DMS79 treated with DMSO at 0.1 percent for 48 hours (cell line): ENCODE results near the gene PLA2G2F.

ENCODE experiments used
- DNase-seq: peaks from one replicate; lab custom pipeline; 2025; lab: John Stamatoyannopoulos, UW

The PLA2G2F gene

DNA sequence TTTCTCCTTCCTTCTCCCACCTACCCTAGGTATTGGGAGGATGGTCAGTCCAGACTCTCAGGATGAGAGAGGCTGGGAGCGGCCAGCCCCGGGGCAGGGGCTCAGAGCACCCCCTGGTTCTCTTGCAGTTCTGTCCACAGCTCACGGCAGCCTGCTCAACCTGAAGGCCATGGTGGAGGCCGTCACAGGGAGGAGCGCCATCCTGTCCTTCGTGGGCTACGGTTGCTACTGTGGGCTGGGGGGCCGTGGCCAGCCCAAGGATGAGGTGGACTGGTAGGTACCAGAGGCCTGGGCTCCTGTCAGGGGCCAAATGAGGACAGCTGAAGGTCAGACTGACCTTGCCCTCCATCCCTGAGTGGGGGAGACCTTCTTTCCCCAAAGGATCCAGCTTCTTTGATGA is 4.2 kb downstream of the PLA2G2F start:
- DNase-seq: no peak

DNA sequence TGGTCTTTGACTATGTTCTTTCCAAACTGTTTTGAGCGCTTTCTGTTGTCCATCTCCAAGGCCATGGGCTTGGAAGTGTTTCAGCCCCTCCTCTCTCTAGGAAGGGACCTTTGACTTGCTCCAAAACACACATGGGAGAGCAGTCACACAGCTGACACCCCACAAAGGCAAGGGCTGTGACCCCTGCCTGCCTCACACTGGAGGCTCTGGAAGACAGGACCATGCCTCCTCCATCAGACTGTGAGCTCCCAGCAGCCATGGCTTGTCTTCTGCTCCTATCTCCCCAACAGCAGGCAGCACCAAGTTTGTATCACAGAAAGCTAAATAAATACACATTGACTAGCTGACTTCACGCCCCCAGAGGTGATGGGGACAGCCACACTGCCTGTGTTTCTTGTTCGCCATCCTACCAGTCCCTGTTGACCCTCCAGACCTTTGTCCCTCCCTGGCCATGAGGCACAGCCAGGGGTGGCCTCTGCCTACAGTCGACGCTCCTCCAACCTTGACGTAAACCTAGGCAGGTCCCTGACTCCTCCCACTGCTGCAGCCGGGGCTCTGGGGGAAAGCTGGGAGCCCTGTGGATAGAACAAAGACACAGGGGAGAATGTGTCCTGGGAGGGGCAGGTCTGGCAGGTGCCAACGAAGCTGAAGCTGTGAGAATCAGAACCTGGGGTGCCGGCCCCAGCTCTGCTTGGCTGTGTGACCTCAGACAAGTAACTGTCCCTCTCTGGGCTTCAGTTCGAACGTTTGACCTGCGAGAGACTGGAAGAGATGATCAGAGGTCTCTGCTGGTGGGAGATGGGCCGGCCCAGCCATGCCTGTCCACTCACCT is 4.8 kb downstream of the PLA2G2F start:
- DNase-seq: no peak

- DNase-seq: no peak
These were observed 8.9 kb downstream of the PLA2G2F start for GRCh38 chr1:20147846-20148570.

- DNase-seq: no peak
These were observed 9.7 kb downstream of the PLA2G2F start for GRCh38 chr1:20148571-20149500.

GRCh38 chr1:20149601-20150325 is 10.6 kb downstream of the PLA2G2F start:
- no peak for DNase-seq

DNA sequence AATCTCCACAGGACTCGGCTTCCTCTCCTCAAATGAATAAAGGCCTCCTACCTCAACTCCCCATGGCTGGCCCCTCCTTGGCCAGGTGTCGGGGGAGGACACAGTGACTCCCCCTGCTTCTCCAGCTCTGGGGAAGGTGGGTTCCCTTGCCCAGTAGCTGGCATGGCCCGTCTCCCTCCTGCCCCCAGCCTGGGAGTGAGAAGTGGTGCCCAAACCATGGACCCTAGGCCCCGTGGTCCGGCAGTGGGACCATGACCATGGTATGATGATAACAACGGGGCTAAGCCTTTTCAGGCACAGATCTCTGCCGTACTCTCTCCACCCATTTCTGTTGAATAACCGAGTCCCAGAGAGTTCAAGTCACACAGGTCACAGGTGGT is 11.2 kb downstream of the PLA2G2F start:
- no peak for DNase-seq

DNA sequence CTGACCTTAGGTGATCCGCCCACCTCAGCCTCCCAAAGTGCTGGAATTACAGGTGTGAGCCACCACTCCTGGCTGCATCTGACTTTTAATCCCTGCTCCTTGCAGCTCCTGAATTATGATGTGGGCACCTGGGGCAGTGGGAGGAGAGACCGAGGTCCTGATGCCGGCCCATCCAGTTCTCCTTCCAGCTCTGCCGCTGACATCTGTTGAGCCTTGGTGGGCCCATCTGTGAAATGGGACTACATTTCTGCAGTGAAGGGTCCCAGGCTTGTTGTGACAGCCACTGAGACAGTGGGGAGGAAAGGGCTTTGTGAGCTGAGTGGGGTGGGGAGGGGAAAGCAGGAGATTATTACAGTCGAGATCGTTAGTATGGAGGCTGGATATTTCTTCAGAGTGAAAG is 11.8 kb downstream of the PLA2G2F start:
- no peak for DNase-seq

DNA sequence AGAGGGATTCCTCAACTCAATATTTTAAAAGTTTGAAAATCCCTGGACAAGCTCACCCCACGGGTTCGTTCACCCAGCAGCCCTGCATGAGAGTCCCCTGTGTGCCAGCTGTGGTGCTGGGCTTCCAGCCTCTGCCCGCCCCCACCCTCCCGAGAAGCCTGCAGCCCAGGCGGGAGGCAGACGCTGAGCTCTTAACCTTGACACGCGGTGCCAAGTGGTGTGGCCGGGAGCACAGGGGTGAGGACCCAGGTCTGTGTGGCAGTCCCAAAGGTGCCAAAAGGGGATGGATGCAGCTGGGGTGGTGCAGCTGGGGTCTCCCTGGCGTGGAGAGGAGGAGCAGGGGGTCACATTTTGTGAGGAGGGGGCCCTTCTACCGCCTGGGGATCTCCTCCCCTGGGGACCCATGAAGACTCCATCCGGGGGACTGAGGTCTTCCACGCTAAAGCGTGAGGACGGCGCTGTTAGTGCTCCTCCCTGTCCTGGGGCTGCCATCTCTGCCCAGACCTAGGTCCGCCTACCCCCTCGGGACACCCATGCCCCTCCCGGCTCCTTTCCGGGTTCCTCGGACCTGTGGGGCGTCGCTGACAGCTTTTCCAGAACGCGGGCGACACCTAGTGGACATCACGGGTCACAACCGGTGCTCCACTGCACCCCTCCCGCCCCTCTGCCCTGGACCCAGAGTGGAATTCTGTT is 12.9 kb downstream of the PLA2G2F start:
- DNase-seq: peak; percentile 71

DNA sequence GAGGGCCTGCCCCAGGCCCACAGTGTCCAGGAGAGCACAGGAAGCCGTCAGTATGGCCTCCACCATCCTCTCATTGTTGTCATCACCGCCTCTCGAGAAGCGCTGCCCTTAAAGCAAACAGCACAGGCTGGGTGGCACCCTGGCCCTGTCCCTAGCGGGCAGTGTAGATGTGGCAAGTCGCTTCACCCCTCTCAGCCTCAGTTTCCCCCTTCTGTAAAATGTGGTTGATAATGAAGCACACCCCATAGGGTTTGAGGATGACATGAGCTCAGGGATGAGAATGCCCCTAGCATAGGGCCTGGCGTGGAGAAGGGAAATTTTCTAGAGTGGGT is 13.4 kb downstream of the PLA2G2F start:
- DNase-seq: no peak

DNA sequence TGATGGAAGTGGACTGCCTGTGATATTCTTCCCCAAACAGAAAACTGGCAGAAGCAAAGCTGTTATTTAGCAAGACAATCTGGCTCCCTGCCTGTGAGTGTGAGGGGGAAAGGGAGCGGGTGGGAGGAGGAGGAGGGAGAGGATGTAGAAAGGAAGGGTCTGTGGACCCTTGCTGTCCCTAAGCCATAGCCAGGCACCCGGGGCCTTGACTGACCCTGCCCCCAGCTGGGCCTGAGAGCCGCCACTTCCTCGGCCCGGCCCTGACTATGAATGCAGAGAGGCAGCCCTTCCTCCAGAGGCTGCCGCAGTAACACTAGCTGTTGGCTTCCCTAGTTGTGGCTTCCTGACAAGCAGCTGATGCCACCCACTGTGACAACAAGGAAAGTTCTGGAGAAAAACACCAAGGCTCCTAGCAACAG is 13.9 kb downstream of the PLA2G2F start:
- no peak for DNase-seq

- DNase-seq: no peak
These were observed 15.2 kb downstream of the PLA2G2F start for GRCh38 chr1:20154301-20154831.

GRCh38 chr1:20158358-20159070 is 19.4 kb downstream of the PLA2G2F start:
- DNase-seq: no peak

DNA sequence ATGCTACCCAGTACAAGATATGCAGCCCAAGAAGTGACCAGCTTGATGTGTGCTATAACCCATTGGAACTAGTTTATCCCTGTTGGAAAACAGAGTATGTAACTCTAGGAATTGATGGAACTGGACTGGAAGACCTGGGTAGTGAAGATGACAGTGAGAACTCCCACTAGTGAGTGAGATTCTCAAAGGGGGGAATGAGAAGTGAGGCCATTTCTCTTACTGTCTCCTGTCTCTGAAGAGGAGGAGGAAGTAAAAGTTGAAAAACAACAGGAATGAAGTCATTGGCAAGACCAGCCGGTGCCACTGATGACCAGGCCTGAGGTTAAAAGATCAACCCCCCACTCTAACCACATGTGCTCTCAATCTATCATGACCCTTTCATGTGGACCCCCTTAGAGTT is 20.9 kb downstream of the PLA2G2F start:
- no peak for DNase-seq

DNA sequence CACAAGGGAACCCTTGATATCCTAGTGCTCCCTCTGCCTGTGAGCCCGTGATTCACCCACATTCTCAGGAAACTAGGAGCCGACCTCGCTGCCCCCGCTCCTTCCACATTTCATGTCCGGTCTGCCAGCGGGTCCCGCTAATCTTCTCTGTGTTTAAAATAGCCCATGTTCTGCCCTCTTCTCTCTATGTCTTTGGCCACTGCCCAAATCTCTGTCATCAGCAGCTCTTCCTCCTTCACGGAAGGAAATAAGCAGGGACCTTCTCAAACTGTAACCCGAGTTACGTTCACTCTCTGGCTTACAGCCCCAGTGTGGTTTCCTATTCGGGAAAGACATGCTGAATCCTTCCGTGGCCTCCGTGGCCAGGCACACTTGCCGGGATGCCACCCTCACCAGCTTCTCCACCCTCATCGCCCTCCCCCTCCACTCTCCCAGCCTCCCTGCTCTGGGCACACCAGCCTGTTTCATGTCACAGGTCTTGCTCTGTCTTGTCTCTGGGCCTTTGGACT is 25.6 kb downstream of the PLA2G2F start:
- no peak for DNase-seq

GRCh38 chr1:20165522-20165951 is 26.4 kb downstream of the PLA2G2F start:
- DNase-seq: no peak

DNA sequence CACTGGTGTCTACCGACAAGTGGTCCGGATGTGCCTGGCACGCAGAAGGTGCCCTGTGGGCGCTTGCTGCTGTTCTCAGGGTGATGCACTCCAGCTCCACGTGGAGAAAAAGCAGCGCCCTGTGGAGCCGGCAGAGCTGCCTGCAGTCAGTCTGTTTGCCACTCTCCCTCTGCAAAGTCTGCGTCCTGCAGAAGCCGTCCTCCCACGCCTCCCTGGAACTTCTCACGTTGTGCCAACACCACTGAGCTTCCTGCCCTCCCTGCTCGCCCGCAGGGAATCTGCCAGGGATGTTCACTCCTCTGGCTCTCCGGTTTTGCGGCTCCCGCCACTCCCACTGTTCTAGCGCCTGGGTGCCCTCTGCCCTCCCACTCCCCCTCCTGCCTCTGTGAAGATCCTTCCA is 26.9 kb downstream of the PLA2G2F start:
- DNase-seq: no peak

DNA sequence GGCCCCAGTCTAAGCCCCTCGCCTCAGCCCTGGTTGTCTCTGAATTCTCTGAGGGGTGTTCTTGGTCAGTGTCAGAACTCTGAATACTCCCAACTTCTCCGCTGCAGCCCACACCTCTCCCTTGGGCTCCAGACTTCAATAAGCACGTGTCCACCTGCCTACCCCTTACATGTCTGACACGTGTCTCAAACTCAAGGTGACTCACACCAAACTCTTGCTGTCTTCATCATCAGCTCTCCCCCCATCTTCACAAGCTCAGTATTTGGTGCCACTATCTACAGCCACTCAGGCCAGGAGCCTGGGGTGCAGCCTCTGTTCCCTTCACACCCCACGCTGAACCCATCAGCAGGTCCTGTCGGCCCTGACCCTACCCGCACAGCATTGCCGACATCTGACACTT is 28.0 kb downstream of the PLA2G2F start:
- no peak for DNase-seq

DNA sequence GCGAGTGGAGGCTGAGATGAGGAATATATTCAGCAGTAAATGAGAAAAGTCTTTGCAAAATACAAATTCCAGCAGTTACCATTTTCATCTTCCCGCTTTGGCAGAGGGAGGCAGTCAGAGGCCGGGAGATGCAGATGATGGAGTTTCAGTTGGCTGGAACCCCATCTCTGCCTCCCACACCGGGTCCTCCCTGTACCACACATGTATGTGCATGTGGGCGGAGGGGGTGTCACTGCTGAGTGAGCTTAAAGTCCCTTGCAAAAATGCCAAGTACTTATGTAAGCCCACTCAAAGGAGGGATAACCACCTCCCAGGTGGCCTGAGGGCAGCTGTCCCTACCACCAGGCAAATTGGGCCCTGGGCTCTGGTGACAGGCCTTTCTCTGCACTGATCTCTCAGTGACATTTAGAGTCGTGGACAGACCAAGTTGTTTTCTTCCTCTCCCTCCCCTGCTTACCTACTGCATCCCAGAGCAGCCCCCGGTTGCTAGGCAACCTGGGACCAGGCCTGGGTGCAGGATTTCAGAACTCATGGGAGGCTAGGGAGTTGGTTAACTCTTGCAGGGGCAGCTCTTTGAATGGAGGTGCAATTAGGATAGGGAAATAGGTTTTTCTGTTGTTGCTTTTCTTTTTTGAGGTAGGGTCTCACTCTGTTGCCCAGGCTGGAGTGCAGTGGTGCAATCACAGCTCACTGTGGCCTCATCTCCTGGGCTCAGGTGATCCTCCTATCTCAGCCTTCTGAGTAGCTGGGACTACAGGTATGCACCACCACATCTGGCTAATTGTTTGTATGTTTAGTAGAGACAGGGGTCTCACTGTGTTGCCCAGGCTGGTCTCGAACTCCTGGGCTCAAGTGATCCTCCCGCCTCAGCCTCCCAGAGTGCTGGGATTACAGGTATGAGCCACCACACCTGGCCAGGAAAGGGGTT is 29.7 kb downstream of the PLA2G2F start:
- no peak for DNase-seq

DNA sequence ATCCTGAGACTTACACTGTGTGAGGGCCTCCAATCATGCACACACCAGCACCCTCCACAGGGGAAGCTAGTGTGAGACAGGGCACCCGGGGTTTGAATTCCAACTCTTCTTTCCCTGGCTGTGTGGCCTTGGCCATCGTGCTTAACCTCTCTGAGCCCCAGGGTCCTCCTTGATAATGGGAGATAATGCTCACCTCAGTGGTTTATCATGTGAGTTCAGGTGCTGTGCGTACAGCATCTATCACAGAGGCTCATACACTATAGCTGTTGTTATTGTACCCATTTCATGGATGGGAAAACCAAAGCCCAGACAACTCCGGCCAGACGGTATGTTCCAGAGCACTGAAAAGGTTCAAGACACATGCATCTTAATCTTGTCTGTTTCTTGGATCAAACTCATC is 30.8 kb downstream of the PLA2G2F start:
- DNase-seq: no peak
